AG09319 (cell line): ENCODE measurements around the gene MRPS7.

Experiments used
- DNase-seq: peaks from one replicate; pipeline ENCODE4 v3.0.0-alpha.2; 2010; ENCODE audit warnings: low read depth; ENCODE audit errors: extremely low read depth
- TF ChIP-seq, protein P1 (sequence below): IDR thresholded peaks from 2 replicates; pipeline ENCODE4 v1.5.1; 2011; ENCODE audit warnings: low read depth, mild to moderate bottlenecking, inconsistent platforms, low read length, moderate library complexity

MRPS7 gene

DNA sequence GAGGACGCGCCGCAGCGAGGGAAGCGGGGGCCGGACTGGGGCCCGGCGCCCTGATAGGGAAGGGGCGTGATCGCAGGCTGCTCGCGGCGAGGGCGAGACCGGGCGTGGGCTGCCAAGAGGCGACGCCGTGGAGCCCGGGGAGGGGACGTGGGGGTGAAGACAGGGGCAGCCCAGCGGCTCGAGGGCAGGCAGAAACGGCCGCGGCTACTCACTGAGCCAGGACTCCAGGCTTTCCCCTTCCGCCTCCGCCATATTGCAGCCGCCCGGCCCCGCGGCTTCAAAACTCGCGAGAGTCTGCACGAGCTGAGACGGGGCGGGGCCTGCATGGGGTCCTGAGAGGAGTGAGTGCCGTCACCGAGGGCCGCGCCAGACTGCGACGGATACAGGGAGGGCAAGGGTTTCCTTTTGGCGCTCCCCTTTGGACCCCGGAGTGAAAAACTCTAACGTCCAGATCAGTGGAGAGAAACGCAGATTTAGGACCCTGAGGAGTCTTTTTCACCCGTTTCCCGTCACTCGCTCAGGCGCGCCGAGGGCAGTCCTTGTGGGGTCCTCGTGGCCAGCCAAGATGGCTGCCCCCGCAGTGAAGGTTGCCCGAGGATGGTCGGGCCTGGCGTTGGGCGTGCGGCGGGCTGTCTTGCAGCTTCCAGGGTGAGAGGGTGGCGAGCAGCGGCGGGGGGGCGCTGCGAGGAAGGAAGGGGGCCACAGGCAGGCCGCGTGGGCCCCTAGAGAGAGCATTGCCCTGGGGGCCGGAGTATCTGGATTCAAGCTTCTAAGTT is at the start of gene MRPS7, which contains the start of gene GGA3:
TSS of gene MRPS7 (plus strand) at position 544 of the 776 bp plus-strand sequence. CDS start at position 566, 22 bp downstream.
TSS of gene GGA3 (minus strand) at position 271 of the 776 bp plus-strand sequence. CDS start at position 252, 19 bp downstream.
- DNase-seq = peak; percentile 78
- TF ChIP-seq, protein P1, sequence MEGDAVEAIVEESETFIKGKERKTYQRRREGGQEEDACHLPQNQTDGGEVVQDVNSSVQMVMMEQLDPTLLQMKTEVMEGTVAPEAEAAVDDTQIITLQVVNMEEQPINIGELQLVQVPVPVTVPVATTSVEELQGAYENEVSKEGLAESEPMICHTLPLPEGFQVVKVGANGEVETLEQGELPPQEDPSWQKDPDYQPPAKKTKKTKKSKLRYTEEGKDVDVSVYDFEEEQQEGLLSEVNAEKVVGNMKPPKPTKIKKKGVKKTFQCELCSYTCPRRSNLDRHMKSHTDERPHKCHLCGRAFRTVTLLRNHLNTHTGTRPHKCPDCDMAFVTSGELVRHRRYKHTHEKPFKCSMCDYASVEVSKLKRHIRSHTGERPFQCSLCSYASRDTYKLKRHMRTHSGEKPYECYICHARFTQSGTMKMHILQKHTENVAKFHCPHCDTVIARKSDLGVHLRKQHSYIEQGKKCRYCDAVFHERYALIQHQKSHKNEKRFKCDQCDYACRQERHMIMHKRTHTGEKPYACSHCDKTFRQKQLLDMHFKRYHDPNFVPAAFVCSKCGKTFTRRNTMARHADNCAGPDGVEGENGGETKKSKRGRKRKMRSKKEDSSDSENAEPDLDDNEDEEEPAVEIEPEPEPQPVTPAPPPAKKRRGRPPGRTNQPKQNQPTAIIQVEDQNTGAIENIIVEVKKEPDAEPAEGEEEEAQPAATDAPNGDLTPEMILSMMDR = no peak

DNA sequence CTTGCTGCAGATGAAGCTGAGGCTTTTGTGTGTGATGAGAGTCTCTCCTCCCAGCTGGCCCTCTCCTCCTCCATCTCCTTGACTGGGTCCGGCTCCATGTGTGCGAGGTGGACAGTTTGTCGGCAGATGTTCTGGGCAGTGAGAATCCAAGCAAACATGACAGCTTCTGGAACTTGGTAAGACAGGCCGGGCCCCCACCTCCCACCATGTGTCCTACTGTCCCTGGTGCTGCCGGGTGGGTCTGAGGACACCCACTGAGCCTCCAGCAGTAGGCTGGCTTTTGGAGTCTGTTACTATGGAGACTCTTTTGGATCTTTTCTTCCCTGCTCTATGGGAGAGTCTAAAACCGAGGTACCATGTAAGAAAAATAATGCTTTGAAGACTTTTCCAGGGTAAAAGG is 43.5 kb upstream of the MRPS7 start:
- DNase-seq = no peak

DNA sequence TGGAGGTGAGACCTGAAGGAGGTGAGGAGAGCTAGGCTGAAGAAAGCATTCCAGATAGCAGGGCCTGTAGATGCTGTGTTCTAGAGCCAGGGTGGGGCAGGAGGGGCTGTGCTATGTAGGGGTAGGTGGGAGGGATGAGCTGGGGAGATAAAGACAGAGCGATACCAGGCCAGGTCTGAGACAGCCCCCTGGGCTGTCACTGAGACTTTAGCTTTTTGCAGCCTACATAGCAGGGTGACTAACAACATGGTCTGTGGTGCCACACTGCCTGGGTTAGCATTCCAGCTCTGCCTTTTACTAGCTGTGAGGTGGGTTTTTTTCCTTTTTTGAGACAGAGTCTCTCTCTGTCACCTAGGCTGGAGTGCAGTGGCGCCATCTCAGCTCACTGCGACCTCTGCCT is 41.9 kb upstream of the MRPS7 start:
- DNase-seq = no peak
- TF ChIP-seq, protein P1 = no peak

More for the DNA sequence above, 43.5 kb upstream of the MRPS7 start:
- TF ChIP-seq, protein P1 = no peak

DNA sequence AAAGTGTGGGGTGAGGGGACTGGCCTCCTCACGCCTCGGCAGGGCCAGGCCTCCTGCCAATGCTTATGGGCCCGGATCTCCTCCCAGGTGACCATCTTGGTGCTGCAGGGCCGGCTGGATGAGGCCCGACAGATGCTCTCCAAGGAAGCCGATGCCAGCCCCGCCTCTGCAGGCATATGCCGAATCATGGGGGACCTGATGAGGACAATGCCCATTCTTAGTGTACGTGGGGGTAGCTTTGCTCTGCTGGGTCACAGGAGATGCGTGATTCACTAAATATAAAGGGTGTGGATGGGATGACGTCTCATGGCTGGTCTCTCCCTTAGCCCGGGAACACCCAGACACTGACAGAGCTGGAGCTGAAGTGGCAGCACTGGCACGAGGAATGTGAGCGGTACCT is 36.7 kb upstream of the MRPS7 start:
- no peak for DNase-seq
- TF ChIP-seq, protein P1 = no peak

DNA sequence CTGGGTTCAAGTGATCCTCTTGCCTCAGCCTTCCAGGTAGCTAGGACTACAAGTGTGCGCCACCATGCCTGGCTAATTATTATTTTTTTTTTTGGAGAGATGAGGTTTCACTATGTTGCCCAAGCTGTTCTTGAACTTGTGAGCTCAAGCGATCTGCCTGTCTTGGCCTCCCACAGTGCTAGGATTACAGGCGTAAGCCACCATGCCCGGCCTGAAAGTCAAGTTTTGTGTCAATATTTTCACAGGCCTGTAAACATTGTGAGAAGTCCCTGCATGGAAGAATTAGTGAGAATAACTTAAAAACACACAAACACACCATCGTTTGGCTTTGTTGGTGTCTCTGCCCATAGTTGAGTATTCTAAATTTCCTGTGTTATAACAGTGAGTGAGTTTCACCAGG is 34.0 kb upstream of the MRPS7 start:
- TF ChIP-seq, protein P1 = no peak
- no peak for DNase-seq

DNA sequence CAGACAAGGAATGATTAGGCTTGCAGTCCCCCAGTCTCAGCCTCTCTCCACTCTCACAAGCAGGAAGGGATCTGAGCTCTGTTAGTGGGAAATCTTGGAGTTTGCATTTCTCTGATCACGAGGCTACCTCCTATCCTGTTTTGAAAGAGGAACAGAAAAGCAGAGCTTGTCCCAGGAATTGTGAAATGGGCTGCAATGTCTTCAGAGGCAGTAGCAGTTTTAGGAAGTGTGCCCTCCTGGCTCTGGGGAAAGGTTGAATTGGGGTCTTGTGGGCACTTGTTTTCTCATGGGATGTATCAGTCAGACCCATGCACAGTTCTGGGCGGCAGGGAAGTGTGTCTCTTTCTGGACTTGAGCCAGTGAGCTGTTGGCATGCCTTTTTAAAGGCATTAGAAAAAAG is 33.4 kb upstream of the MRPS7 start:
- TF ChIP-seq, protein P1 = no peak
- DNase-seq = no peak

DNA sequence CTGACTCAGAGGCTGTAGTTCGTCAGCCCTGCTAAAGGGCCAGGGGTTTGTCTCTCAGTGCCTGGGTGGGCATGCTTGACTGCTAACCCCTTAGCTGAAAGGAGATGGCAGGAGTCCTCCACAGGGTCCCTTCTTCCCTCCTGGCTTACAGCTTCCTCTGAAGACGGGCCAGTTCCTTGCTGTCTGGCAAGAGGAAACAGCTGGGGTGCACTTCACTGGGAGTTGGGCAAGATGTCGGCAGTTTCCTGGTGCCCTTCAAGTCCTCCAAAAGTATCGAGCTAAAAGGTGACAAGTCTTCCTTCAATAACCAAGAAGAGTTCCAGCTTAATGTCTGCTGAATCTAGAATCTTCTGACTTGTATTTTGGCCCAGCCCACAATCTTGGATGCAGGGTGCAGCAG is 32.8 kb upstream of the MRPS7 start:
- TF ChIP-seq, protein P1 = no peak
- DNase-seq = no peak
